Prostate gland (tissue), 2 donors: Measurements from ENCODE around the gene ECT2L. TPM values are rescaled to one million over a fixed set of nuclear protein-coding genes. Genes with fewer than 3 reads are reported as not detected.
A peak's percentile ranks its signal among the peaks of the same experiment; 100 is the strongest.

ENCODE experiments used
- DNase-seq: peaks from one replicate; pipeline ENCODE4 v3.0.0-alpha.2; 2019; ENCODE audit warnings: low spot score
- H3K27ac ChIP-seq, 2 donors: fragments of 200-600 bp; sonication (generic); 2 replicates each; pipeline ENCODE4 v1.5.1; 2017 to 2019
- H3K27me3 ChIP-seq: fragments of 200-600 bp; sonication (generic); replicated peaks from 2 replicates; pipeline ENCODE4 v1.5.1; 2019; ENCODE audit not compliant: insufficient read depth
- H3K36me3 ChIP-seq, 2 donors: fragments of 200-600 bp; sonication (generic); 1 replicate in 1 of 2; 2 replicates in 1 of 2; pipeline versions ENCODE4 v1.5.1 to v1.8.1; 2017 to 2019
- H3K4me1 ChIP-seq: fragments of 200-600 bp; sonication (generic); replicated peaks from 2 replicates; pipeline ENCODE4 v1.5.1; 2019
- H3K4me3 ChIP-seq, 2 donors: fragments of 200-600 bp; sonication (generic); 2 replicates each; pipeline ENCODE4 v1.5.1; 2017 to 2019
- H3K9me3 ChIP-seq: fragments of 200-600 bp; sonication (generic); 2 replicates; pipeline ENCODE4 v1.5.1; 2017
- POLR2A ChIP-seq: fragments of 450-650 bp; IDR thresholded peaks from one replicate; pipeline ENCODE4 v1.6.1; 2016; ENCODE audit warnings: antibody characterized with exemption, mild to moderate bottlenecking
- POLR2AphosphoS5 ChIP-seq: sonication (generic); formaldehyde crosslinking; IDR thresholded peaks from one replicate; pipeline ENCODE4 v1.6.1; 2017; ENCODE audit warnings: antibody characterized with exemption
- WGBS: methylation state at CpG from one replicate; pipeline ENCODE4 v1.1.5; 2018; 5-methylcytosine and 5-hydroxymethylcytosine counted together
- intact Hi-C: fragments of 100-400 bp; cut with DNase I; formaldehyde crosslinking; loops from one replicate; pipeline ENCODE4 v1.14.2; 2022
- total RNA-seq, 2 donors: library from RNA; depleted of rRNA; stranded (reverse); fragments of >200 nt; gene quantifications; one replicate each; pipeline ENCODE4 v1.1.0, GENCODE V29; 2016
- TF ChIP-seq, protein P1 (sequence below), 4 experiments: fragments of 200-600 bp in 2 of 4; fragments of 450-650 bp in 2 of 4; sonication (generic) in 2 of 4; IDR thresholded peaks; 1 replicate in 3 of 4; 2 replicates in 1 of 4; pipeline ENCODE4 v1.5.1; 2016 to 2019; ENCODE audit warnings: antibody characterized with exemption in 4 of 4, mild to moderate bottlenecking in 2 of 4, moderate library complexity in 2 of 4

ECT2L gene
- total RNA-seq, 2 donors from 2014 or later = 0.41 TPM; not detected in 1

DNA sequence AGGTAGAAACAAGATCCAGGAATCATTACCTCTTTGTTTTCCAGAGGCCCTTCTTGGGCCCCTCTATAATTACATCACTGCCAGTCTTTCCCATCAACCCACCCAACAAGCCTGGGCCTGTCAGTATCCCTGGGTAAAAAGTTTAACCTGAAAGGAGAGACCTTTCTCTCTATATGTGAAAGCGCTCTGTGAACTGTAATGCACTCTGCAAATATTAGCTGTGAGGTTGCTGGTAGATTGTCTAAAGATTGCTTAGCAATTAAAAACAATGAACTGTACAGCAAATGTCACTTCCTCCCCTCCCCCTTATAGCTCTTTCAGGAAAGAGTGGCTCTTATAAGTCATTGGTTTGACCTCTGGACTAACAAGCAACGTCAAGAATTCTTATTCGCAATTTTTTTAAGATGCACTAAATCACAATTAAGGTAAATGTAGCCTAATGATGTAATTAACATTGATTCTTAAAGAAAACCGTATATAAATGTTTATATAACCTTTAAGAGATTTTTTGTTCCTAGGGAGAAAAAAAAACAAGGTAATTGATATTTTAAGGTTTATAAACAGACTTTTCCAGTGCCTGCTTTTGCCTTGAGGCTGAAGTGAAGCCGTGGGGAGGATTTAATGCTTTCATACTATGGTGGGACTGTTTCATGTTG is 18.4 kb downstream of the ECT2L start:
- H3K4me1 ChIP-seq = peaks cover 8% of the 10 kb centered on the region
- no peaks in the 10 kb centered on the region for H3K36me3 ChIP-seq
- intact Hi-C loops = no loop called here
- H3K4me3 ChIP-seq = no peak overlapping the region
- no peaks in the 10 kb centered on the region for H3K9me3 ChIP-seq
- no peak overlapping the region for H3K27ac ChIP-seq
- WGBS = 36% methylated on average over 5 of the region's 5 CpGs
- TF ChIP-seq POLR2AphosphoS5 (no peak), POLR2A (no peak)
- TF ChIP-seq, protein P1, sequence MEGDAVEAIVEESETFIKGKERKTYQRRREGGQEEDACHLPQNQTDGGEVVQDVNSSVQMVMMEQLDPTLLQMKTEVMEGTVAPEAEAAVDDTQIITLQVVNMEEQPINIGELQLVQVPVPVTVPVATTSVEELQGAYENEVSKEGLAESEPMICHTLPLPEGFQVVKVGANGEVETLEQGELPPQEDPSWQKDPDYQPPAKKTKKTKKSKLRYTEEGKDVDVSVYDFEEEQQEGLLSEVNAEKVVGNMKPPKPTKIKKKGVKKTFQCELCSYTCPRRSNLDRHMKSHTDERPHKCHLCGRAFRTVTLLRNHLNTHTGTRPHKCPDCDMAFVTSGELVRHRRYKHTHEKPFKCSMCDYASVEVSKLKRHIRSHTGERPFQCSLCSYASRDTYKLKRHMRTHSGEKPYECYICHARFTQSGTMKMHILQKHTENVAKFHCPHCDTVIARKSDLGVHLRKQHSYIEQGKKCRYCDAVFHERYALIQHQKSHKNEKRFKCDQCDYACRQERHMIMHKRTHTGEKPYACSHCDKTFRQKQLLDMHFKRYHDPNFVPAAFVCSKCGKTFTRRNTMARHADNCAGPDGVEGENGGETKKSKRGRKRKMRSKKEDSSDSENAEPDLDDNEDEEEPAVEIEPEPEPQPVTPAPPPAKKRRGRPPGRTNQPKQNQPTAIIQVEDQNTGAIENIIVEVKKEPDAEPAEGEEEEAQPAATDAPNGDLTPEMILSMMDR (IDR thresholded peaks at IDR 0.05) = no peak
- H3K27me3 ChIP-seq = no peaks in the 10 kb centered on the region
- DNase-seq = no peak

DNA sequence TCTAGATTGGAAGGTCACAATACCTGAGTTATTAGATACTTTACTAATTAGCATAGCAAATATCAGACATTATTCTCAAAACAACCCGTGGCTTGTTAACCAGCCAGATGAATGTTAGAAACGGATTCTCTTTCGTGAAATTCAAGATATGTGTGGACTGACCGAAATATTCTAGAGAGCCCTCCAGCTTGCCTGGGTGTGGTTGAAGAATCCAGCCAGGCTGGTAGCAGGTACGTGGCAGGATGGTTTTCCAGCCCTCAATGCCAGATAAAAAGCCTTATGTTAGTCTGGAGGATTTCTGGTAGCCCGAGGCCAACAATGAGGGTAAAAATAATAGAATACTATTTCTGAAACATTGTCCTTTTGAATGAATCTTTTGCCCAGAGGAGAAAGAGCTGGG is 19.3 kb downstream of the ECT2L start:
- Histone ChIP-seq H3K36me3 (no peaks in the 10 kb centered on the region), H3K4me3 (no peak overlapping the region), H3K27ac (no peak overlapping the region), H3K9me3 (no peaks in the 10 kb centered on the region), H3K27me3 (no peaks in the 10 kb centered on the region), H3K4me1 (peaks cover 8% of the 10 kb centered on the region)
- TF ChIP-seq POLR2AphosphoS5 = no peak
- TF ChIP-seq, protein P1 (IDR thresholded peaks at IDR 0.05) = no peak
- DNase-seq = no peak
- intact Hi-C loops = loop anchor here (5.0 kb wide), 1 partner anchor 547 kb away; no protein-coding TSS in a partner anchor
- WGBS = 49% methylated on average over 6 of the region's 6 CpGs

DNA sequence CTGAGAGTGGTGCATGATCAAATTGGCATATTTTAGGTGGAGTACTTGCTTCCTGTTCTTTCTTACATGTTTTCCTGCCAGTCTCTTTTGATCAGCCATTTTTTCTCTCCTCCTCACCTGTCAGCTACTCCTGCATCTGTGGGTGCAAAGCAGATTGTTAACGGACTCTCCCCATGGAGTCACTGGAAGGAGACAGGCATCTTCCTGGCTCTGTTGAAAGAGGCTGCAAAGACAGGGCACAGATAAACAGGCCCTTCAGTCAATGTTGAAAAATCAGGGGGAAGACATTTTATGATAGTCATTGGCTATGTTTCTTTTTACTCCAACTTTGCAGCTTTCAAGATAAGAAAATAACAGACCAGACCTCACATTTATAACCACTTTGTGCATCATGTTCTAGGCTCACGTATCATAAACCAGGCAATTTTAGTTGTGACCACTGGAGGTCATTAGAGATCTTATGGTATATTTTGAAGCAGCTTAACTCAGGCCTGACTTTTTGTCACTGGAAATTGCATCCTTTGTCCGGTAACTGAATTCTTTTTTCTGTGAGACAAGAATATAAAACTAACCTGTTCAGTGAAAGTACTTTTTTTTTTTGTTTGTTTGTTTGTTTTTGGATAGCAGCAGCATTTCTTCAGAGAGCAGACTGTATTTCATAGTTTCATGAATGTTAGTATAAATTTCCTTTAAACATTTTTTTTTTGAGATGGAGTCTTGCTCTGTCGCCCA is 20.1 kb downstream of the ECT2L start:
- H3K27me3 ChIP-seq = no peaks in the 10 kb centered on the region
- H3K4me3 ChIP-seq = no peak overlapping the region
- DNase-seq = peak; percentile 32
- WGBS = 32% methylated on average over 4 of the region's 4 CpGs
- TF ChIP-seq POLR2AphosphoS5 (peak; percentile 56), POLR2A (no peak)
- TF ChIP-seq, protein P1 (IDR thresholded peaks at IDR 0.05) = peak; percentile 46 to 83 (median 77)
- peaks cover 8% of the 10 kb centered on the region for H3K4me1 ChIP-seq
- H3K9me3 ChIP-seq = no peaks in the 10 kb centered on the region
- no peak overlapping the region for H3K27ac ChIP-seq
- H3K36me3 ChIP-seq = no peaks in the 10 kb centered on the region
- intact Hi-C loops = loop anchor here (2.0 to 5.0 kb wide), 2 partner anchors 173 to 546 kb away; partner anchors contain the start of gene REPS1

DNA sequence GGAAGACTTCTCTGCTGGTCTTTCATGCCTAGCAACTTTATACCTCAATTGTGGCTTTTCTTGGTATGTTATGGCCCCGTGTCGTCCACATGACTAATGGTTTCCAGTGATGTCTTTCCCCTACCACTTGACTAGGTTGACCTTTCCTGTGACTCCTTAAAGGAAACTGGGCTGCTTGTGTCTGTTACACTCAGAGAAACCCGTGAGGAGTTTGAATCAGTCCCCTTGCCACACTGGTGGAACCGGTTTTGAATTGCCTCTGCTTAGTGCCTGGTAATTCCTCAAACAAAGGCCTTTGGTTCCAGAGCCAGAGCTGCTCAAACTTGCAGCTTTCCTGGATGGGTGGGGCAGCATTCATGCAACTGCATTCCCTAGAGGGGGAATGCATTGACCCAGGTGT is 21.9 kb downstream of the ECT2L start:
- no peaks in the 10 kb centered on the region for H3K9me3 ChIP-seq
- peaks cover 8% of the 10 kb centered on the region for H3K4me1 ChIP-seq
- peak; percentile 95 for TF ChIP-seq POLR2AphosphoS5
- TF ChIP-seq, protein P1 (IDR thresholded peaks at IDR 0.05) = no peak
- intact Hi-C loops = loop anchor here (2.0 to 5.0 kb wide), 2 partner anchors 171 to 545 kb away; partner anchors contain the start of gene REPS1
- H3K36me3 ChIP-seq = no peaks in the 10 kb centered on the region
- 34% methylated on average over 4 of the region's 4 CpGs for WGBS
- no peaks in the 10 kb centered on the region for H3K27me3 ChIP-seq
- H3K4me3 ChIP-seq = no peak overlapping the region
- peak; percentile 97 for DNase-seq
- H3K27ac ChIP-seq = peak overlapping the region; percentile 79 to 81
